Caco-2 (cell line): Measurements from ENCODE around the gene NFIA. TPM values are rescaled to one million over a fixed set of nuclear protein-coding genes. Genes with fewer than 3 reads are reported as not detected.
"Not testable (repeated sequence)": the region's sequence is repeated elsewhere in the genome, so short reads cannot be mapped to it uniquely, and the experiment has no call there.

Source experiments
- BruUV-seq: library from RNA; stranded (reverse); fragments of 400-500 nt; replicated peaks from 2 replicates; lab custom pipeline; 2021; lab: Mats Ljungman, UMichigan
- CTCF ChIA-PET: fragments of 300-600 bp; sonication (Branson Sonifier 250); formaldehyde crosslinking; loops from one replicate; lab custom pipeline; 2022; ENCODE audit warnings: antibody characterized with exemption; lab: Charles Lee
- POLR2A ChIA-PET: fragments of 300-600 bp; sonication (Branson Sonifier 250); formaldehyde crosslinking; loops from one replicate; lab custom pipeline; 2022; ENCODE audit warnings: antibody characterized with exemption; lab: Charles Lee
- DNase-seq, 2 experiments: peaks; one replicate each; pipeline versions ENCODE4 v3.0.0 to v3.0.0-alpha.2; 2020 to 2022
- H3K27me3 ChIP-seq: replicated peaks from 2 replicates; pipeline ENCODE4 v1.6.0; 2011; ENCODE audit warnings: low read length; ENCODE audit not compliant: control insufficient read depth, insufficient read depth
- H3K36me3 ChIP-seq: 2 replicates; pipeline ENCODE4 v1.5.1; 2011; ENCODE audit warnings: low read length; ENCODE audit not compliant: control insufficient read depth, insufficient read depth
- H3K4me1 ChIP-seq: fragments of 250-450 bp; sonication (Bioruptor Pico); 2 replicates; pipeline ENCODE4 v1.5.1; 2020; ENCODE audit warnings: mild to moderate bottlenecking
- H3K4me3 ChIP-seq: 2 replicates; pipeline ENCODE4 v1.5.1; 2011; ENCODE audit warnings: low read depth, mild to moderate bottlenecking, control low read depth, low read length
- H3K9me3 ChIP-seq: fragments of 250-450 bp; sonication (Bioruptor Pico); 2 replicates; pipeline ENCODE4 v1.5.1; 2020; ENCODE audit warnings: mild to moderate bottlenecking, moderate library complexity
- H3K27ac Mint-ChIP-seq: one replicate; pipeline ENCODE4 v1.8.0; 2022; ENCODE audit warnings: mixed read lengths; ENCODE audit not compliant: unreplicated experiment
- H3K27me3 Mint-ChIP-seq: one replicate; pipeline ENCODE4 v1.8.0; 2022; ENCODE audit warnings: mixed read lengths; ENCODE audit not compliant: insufficient read depth, unreplicated experiment
- H3K36me3 Mint-ChIP-seq: one replicate; pipeline ENCODE4 v1.8.0; 2022; ENCODE audit warnings: mild to moderate bottlenecking, mixed read lengths; ENCODE audit not compliant: insufficient read depth, unreplicated experiment
- H3K4me1 Mint-ChIP-seq: one replicate; pipeline ENCODE4 v1.8.0; 2022; ENCODE audit warnings: low read depth, mixed read lengths; ENCODE audit not compliant: unreplicated experiment
- H3K4me3 Mint-ChIP-seq: one replicate; pipeline ENCODE4 v1.8.0; 2022; ENCODE audit warnings: mild to moderate bottlenecking, moderate library complexity, mixed read lengths; ENCODE audit not compliant: unreplicated experiment
- H3K9me3 Mint-ChIP-seq: one replicate; pipeline ENCODE4 v1.8.0; 2022; ENCODE audit warnings: mixed read lengths; ENCODE audit not compliant: unreplicated experiment
- intact Hi-C: fragments of 100-400 bp; cut with micrococcal nuclease; formaldehyde crosslinking; loops from one replicate; pipeline ENCODE4 v1.10.0; 2022; ENCODE audit not compliant: unreplicated experiment
- total RNA-seq: library from RNA; stranded (reverse); gene quantifications from 2 replicates; pipeline ENCODE4 v1.2.3, GENCODE V29; 2022
- TF ChIP-seq, protein P1 (sequence below), 2 experiments: fragments of 200-600 bp in 1 of 2; IDR thresholded peaks; 1 replicate in 1 of 2; 2 replicates in 1 of 2; pipeline versions ENCODE4 v1.5.1 to v1.8.0; 2011 to 2022; ENCODE audit warnings: antibody characterized with exemption in 1 of 2, control low read depth in 1 of 2, inconsistent platforms in 1 of 2, low read depth in 1 of 2, low read length in 1 of 2, mild to moderate bottlenecking in 1 of 2, moderate library complexity in 1 of 2; ENCODE audit not compliant: insufficient read depth in 1 of 2, severe bottlenecking in 1 of 2, unreplicated experiment in 1 of 2

The NFIA gene
- total RNA-seq, 1 experiment from 2014 or later, result 1.4 TPM

DNA sequence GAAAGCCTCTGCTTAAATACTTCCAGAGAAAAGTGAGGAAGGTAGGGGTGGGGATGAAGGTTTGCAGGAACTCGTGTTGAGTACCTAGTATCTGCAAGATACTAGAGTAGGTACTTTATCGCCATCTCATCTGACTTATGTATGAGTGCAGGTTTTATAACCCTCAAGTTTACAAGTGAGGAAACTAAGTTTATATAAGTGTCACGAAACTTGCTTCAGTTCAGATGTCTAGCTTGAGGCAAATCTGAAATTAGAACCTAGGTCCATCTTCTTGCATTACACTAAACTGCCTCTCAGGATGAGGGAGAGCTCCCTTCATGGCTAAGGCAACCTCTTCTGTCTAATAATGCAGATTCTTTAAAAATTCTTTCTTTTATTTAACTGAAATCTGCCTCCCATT, 43.5 kb downstream of the NFIA start:
- Mint-ChIP-seq H3K27me3 (no peaks in the 10 kb centered on the region), H3K4me1 (no peaks in the 10 kb centered on the region), H3K36me3 (no peaks in the 10 kb centered on the region), H3K4me3 (no peak overlapping the region), H3K27ac (no peak overlapping the region), H3K9me3 (no peaks in the 10 kb centered on the region)
- Histone ChIP-seq H3K9me3 (no peaks in the 10 kb centered on the region), H3K36me3 (no peaks in the 10 kb centered on the region), H3K4me3 (no peak overlapping the region), H3K4me1 (no peaks in the 10 kb centered on the region), H3K27me3 (no peaks in the 10 kb centered on the region)
- TF ChIP-seq, protein P1, sequence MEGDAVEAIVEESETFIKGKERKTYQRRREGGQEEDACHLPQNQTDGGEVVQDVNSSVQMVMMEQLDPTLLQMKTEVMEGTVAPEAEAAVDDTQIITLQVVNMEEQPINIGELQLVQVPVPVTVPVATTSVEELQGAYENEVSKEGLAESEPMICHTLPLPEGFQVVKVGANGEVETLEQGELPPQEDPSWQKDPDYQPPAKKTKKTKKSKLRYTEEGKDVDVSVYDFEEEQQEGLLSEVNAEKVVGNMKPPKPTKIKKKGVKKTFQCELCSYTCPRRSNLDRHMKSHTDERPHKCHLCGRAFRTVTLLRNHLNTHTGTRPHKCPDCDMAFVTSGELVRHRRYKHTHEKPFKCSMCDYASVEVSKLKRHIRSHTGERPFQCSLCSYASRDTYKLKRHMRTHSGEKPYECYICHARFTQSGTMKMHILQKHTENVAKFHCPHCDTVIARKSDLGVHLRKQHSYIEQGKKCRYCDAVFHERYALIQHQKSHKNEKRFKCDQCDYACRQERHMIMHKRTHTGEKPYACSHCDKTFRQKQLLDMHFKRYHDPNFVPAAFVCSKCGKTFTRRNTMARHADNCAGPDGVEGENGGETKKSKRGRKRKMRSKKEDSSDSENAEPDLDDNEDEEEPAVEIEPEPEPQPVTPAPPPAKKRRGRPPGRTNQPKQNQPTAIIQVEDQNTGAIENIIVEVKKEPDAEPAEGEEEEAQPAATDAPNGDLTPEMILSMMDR (IDR thresholded peaks at IDR 0.05; ENCODE audit: insufficient read depth in 1 of 2, low read depth in 1 of 2, low read length in 1 of 2, severe bottlenecking in 1 of 2, unreplicated experiment in 1 of 2), result no peak
- CTCF ChIA-PET, result no interaction called here
- BruUV-seq, result no TSS peak
- intact Hi-C loops, result no loop called here
- DNase-seq, result no peak
- POLR2A ChIA-PET, result no interaction called here

DNA sequence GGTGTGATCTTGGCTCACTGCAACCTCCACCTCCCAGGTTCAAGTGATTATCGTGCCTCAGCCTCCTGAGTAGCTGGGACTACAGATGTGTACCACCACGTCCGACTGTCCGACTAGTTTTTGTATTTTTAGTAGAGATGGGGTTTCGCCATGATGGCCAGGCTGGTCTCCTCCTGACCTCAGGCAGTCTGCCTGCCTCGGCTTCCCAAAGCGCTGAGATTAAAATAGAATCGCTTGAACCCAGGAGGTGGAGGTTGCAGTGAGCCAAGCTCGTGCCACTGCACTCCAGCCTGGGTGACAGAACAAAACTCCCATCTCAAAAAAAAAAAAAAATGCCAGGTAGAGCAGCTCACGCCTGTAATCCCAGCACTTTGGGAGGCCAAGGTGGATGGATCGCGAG, 44.5 kb downstream of the NFIA start:
- H3K4me3 ChIP-seq, H3K9me3 ChIP-seq, DNase-seq, H3K27me3 Mint-ChIP-seq, BruUV-seq, H3K36me3 ChIP-seq, H3K36me3 Mint-ChIP-seq, CTCF ChIA-PET, POLR2A ChIA-PET, H3K4me3 Mint-ChIP-seq, H3K9me3 Mint-ChIP-seq, H3K27me3 ChIP-seq, H3K27ac Mint-ChIP-seq, H3K4me1 ChIP-seq, H3K4me1 Mint-ChIP-seq, intact Hi-C loops: not testable (repeated sequence)

GRCh38 chr1:61130338-61131000, 48.1 kb downstream of the NFIA start:
- H3K27me3 Mint-ChIP-seq, result no peaks in the 10 kb centered on the region
- CTCF ChIA-PET, result no interaction called here
- H3K4me3 Mint-ChIP-seq, result no peak overlapping the region
- H3K4me3 ChIP-seq, result no peak overlapping the region
- no peaks in the 10 kb centered on the region for H3K4me1 ChIP-seq
- no TSS peak for BruUV-seq
- intact Hi-C loops, result no loop called here
- no peaks in the 10 kb centered on the region for H3K9me3 Mint-ChIP-seq
- H3K27me3 ChIP-seq, result no peaks in the 10 kb centered on the region
- H3K27ac Mint-ChIP-seq, result no peak overlapping the region
- DNase-seq, result no peak
- no peaks in the 10 kb centered on the region for H3K36me3 ChIP-seq
- no peaks in the 10 kb centered on the region for H3K36me3 Mint-ChIP-seq
- TF ChIP-seq, protein P1 (IDR thresholded peaks at IDR 0.05; ENCODE audit: insufficient read depth in 1 of 2, low read depth in 1 of 2, low read length in 1 of 2, severe bottlenecking in 1 of 2, unreplicated experiment in 1 of 2), result no peak
- no peaks in the 10 kb centered on the region for H3K9me3 ChIP-seq
- POLR2A ChIA-PET, result no interaction called here
- H3K4me1 Mint-ChIP-seq, result peaks cover 7% of the 10 kb centered on the region
